ENCODE results near the gene RRAS2. TPM values are rescaled to one million over a fixed set of nuclear protein-coding genes. Genes with fewer than 3 reads are reported as not detected.

RRAS2 gene
- total and polyA plus RNA-seq, 7 donors, result 15.5 to 48.5 (median 31.1) TPM

GRCh38 chr11:14310679-14311078 is 48.3 kb downstream of the RRAS2 start:
- Histone ChIP-seq H3K36me3 (no peaks in the 10 kb centered on the region), H3K4me1 (peaks cover 0 to 74% (median 64%) of the 10 kb centered on the region in 4 donors), H3K27me3 (no peaks in the 10 kb centered on the region), H3K27ac (peak overlapping the region in 2 of 4 donors; percentile 0 to 76), H3K9me3 (no peaks in the 10 kb centered on the region), H3K4me3 (no peak overlapping the region)
- no peak for DNase-seq
- 82 to 84% methylated on average over 1 of the region's 1 CpG for WGBS, 2 donors
- no peak for TF ChIP-seq CTCF (IDR thresholded peaks at IDR 0.05)
- TF ChIP-seq POLR2A (IDR thresholded peaks at IDR 0.05), result no peak
- no peak for TF ChIP-seq EP300 (IDR thresholded peaks at IDR 0.05)
- no peak for TF ChIP-seq POLR2AphosphoS5 (IDR thresholded peaks at IDR 0.05)
- intact Hi-C loops (cut with DNase I), result no loop called here

- 79 to 84% methylated on average over 4 of the region's 4 CpGs for WGBS, 2 donors
- Histone ChIP-seq H3K9me3 (no peaks in the 10 kb centered on the region), H3K27ac (peak overlapping the region in 2 of 4 donors; percentile 3 to 8), H3K4me1 (peaks cover 0 to 66% (median 56%) of the 10 kb centered on the region in 4 donors), H3K36me3 (no peaks in the 10 kb centered on the region), H3K4me3 (no peak overlapping the region), H3K27me3 (no peaks in the 10 kb centered on the region)
- no peak for DNase-seq
- intact Hi-C loops (cut with DNase I), result no loop called here
- no peak for TF ChIP-seq POLR2AphosphoS5 (IDR thresholded peaks at IDR 0.05)
- no peak for TF ChIP-seq POLR2A (IDR thresholded peaks at IDR 0.05)
- TF ChIP-seq CTCF (IDR thresholded peaks at IDR 0.05), result no peak
- TF ChIP-seq EP300 (IDR thresholded peaks at IDR 0.05), result no peak
These were observed 49.4 kb downstream of the RRAS2 start for GRCh38 chr11:14309425-14310192.

- intact Hi-C loops (cut with DNase I), result no loop called here
- H3K27ac ChIP-seq, result peak overlapping the region in 1 of 4 donors; percentile 8
- 51 to 80% methylated on average over 1 of the region's 1 CpG for WGBS, 2 donors
These were observed 50.0 kb downstream of the RRAS2 start for GRCh38 chr11:14308897-14309387.

GRCh38 chr11:14308114-14308896 is 50.7 kb downstream of the RRAS2 start:
- Histone ChIP-seq H3K4me3 (no peak overlapping the region), H3K27me3 (no peaks in the 10 kb centered on the region), H3K4me1 (peaks cover 0 to 53% (median 47%) of the 10 kb centered on the region in 4 donors), H3K9me3 (no peaks in the 10 kb centered on the region), H3K27ac (no peak overlapping the region), H3K36me3 (no peaks in the 10 kb centered on the region)
- TF ChIP-seq CTCF (IDR thresholded peaks at IDR 0.05) (peak in 3 of 4 experiments; percentile 30 to 49 (median 47)), POLR2AphosphoS5 (IDR thresholded peaks at IDR 0.05) (no peak), EP300 (IDR thresholded peaks at IDR 0.05) (no peak)
- DNase-seq, result no peak
- 5 to 25% methylated on average over 5 of the region's 5 CpGs for WGBS, 2 donors
- intact Hi-C loops (cut with DNase I), result no loop called here

More at GRCh38 chr11:14308897-14309387, 50.0 kb downstream of the RRAS2 start:
- Histone ChIP-seq H3K36me3 (no peaks in the 10 kb centered on the region), H3K9me3 (no peaks in the 10 kb centered on the region), H3K4me1 (peaks cover 0 to 59% (median 52%) of the 10 kb centered on the region in 4 donors), H3K4me3 (no peak overlapping the region), H3K27me3 (no peaks in the 10 kb centered on the region)
- no peak for DNase-seq
- TF ChIP-seq POLR2A (IDR thresholded peaks at IDR 0.05), result no peak
- no peak for TF ChIP-seq EP300 (IDR thresholded peaks at IDR 0.05)
- no peak for TF ChIP-seq POLR2AphosphoS5 (IDR thresholded peaks at IDR 0.05)
- TF ChIP-seq CTCF (IDR thresholded peaks at IDR 0.05), result no peak
